ENCODE data around the gene SLAIN1. TPM values are rescaled to one million over a fixed set of nuclear protein-coding genes. Genes with fewer than 3 reads are reported as not detected.
"Not testable (repeated sequence)": the region's sequence is repeated elsewhere in the genome, so short reads cannot be mapped to it uniquely, and the experiment has no call there.

The SLAIN1 gene
- total RNA-seq (2022) (2.9 and 3.5 TPM in 2 replicates), Bru-seq, nascent RNA (percentile 46 among the genes with signal in this experiment), BruChase-seq, experiment 1, labeled RNA remaining after a 2-hour chase (percentile 44 among the genes with signal in this experiment), BruChase-seq, experiment 2, labeled RNA remaining after a 6-hour chase (percentile 32 among the genes with signal in this experiment)
- long read RNA-seq, transcript SLAIN1-206 (7 exons, 2,855 nt) = major isoform, 7 of 7 reads
- long read RNA-seq, partial matches to known transcripts = 0 of 7 reads
- long read RNA-seq, other reads (novel, unspliced or antisense) = 0 of 7 reads

- H3K4me3 ChIP-seq (ENCODE audit: low read depth, low read length) = peak within 1 kb of the TSS; percentile 78
- H3K4me1 Mint-ChIP-seq (ENCODE audit: low read depth, unreplicated experiment) = peaks cover 8% of the 10 kb centered on the region
- peaks cover 3% of the 10 kb centered on the region; the same call in 1 of the 2 replicates for H3K4me1 ChIP-seq
- H3K36me3 Mint-ChIP-seq (ENCODE audit: insufficient read depth, unreplicated experiment) = peaks cover 9% of the 10 kb centered on the region
- no peak for TF ChIP-seq CTCF (IDR thresholded peaks at IDR 0.05; ENCODE audit: insufficient read depth in 1 of 2, low read depth in 1 of 2, low read length in 1 of 2, severe bottlenecking in 1 of 2, unreplicated experiment in 1 of 2)
- ChIA-PET CTCF (no interaction called here), POLR2A (no interaction called here)
- no TSS peak for BruUV-seq (replicated peaks)
- H3K27me3 Mint-ChIP-seq (ENCODE audit: insufficient read depth, unreplicated experiment) = peaks cover 19% of the 10 kb centered on the region
- DNase-seq = peak; percentile 74 to 82
- H3K4me3 Mint-ChIP-seq (ENCODE audit: unreplicated experiment) = peak within 1 kb of the TSS; percentile 90
- no peaks in the 10 kb centered on the region for H3K9me3 Mint-ChIP-seq (ENCODE audit: unreplicated experiment)
- no peaks in the 10 kb centered on the region for H3K27me3 ChIP-seq (replicated peaks; ENCODE audit: control insufficient read depth, insufficient read depth, low read length)
- intact Hi-C loops (cut with micrococcal nuclease; ENCODE audit: unreplicated experiment) = no loop called here
- H3K9me3 ChIP-seq = peaks cover 4% of the 10 kb centered on the region; the same call in 1 of the 2 replicates
- no peak within 1 kb of the TSS for H3K27ac Mint-ChIP-seq (ENCODE audit: unreplicated experiment)
- no peaks in the 10 kb centered on the region for H3K36me3 ChIP-seq (ENCODE audit: control insufficient read depth, insufficient read depth, low read length)
These were observed at the start of gene SLAIN1 for GRCh38 chr13:77697217-77698103. Gene SLAIN1 (plus strand): TSS chr13:77697687. CDS start chr13:77697914, 227 bp downstream.

GRCh38 chr13:77650409-77650808 is 47.1 kb upstream of the SLAIN1 start:
- no peak overlapping the region for H3K4me3 ChIP-seq (ENCODE audit: low read depth, low read length)
- no peaks in the 10 kb centered on the region for H3K4me1 ChIP-seq
- H3K36me3 Mint-ChIP-seq (ENCODE audit: insufficient read depth, unreplicated experiment) = no peaks in the 10 kb centered on the region
- no peak overlapping the region for H3K27ac Mint-ChIP-seq (ENCODE audit: unreplicated experiment)
- no peaks in the 10 kb centered on the region for H3K27me3 ChIP-seq (replicated peaks; ENCODE audit: control insufficient read depth, insufficient read depth, low read length)
- intact Hi-C loops (cut with micrococcal nuclease; ENCODE audit: unreplicated experiment) = no loop called here
- no peak overlapping the region for H3K4me3 Mint-ChIP-seq (ENCODE audit: unreplicated experiment)
- no TSS peak for BruUV-seq (replicated peaks)
- peaks cover 12% of the 10 kb centered on the region for H3K9me3 Mint-ChIP-seq (ENCODE audit: unreplicated experiment)
- no peak for TF ChIP-seq CTCF (IDR thresholded peaks at IDR 0.05; ENCODE audit: insufficient read depth in 1 of 2, low read depth in 1 of 2, low read length in 1 of 2, severe bottlenecking in 1 of 2, unreplicated experiment in 1 of 2)
- CTCF ChIA-PET = no interaction called here
- no peak for DNase-seq
- 0 out of 2 replicates have a peak, but pooled peaks cover 6% of the 10 kb centered on the region for H3K9me3 ChIP-seq
- H3K36me3 ChIP-seq (ENCODE audit: control insufficient read depth, insufficient read depth, low read length) = no peaks in the 10 kb centered on the region
- H3K27me3 Mint-ChIP-seq (ENCODE audit: insufficient read depth, unreplicated experiment) = no peaks in the 10 kb centered on the region
- H3K4me1 Mint-ChIP-seq (ENCODE audit: low read depth, unreplicated experiment) = no peaks in the 10 kb centered on the region
- POLR2A ChIA-PET = no interaction called here

- H3K27ac Mint-ChIP-seq (ENCODE audit: unreplicated experiment) = no peak overlapping the region
- no TSS peak for BruUV-seq (replicated peaks)
These were observed 44.2 kb upstream of the SLAIN1 start for GRCh38 chr13:77653301-77653700.

GRCh38 chr13:77660016-77660415 is 37.5 kb upstream of the SLAIN1 start:
- intact Hi-C loops (cut with micrococcal nuclease; ENCODE audit: unreplicated experiment); H3K4me1 Mint-ChIP-seq (ENCODE audit: low read depth, unreplicated experiment); POLR2A ChIA-PET; DNase-seq; CTCF ChIA-PET; H3K4me3 ChIP-seq (ENCODE audit: low read depth, low read length); H3K27me3 Mint-ChIP-seq (ENCODE audit: insufficient read depth, unreplicated experiment); H3K9me3 Mint-ChIP-seq (ENCODE audit: unreplicated experiment); BruUV-seq (replicated peaks); H3K27me3 ChIP-seq (replicated peaks; ENCODE audit: control insufficient read depth, insufficient read depth, low read length); H3K4me3 Mint-ChIP-seq (ENCODE audit: unreplicated experiment); H3K9me3 ChIP-seq; H3K4me1 ChIP-seq; H3K36me3 Mint-ChIP-seq (ENCODE audit: insufficient read depth, unreplicated experiment); H3K36me3 ChIP-seq (ENCODE audit: control insufficient read depth, insufficient read depth, low read length); H3K27ac Mint-ChIP-seq (ENCODE audit: unreplicated experiment): not testable (repeated sequence)

More at GRCh38 chr13:77653301-77653700, 44.2 kb upstream of the SLAIN1 start:
- no peak for TF ChIP-seq CTCF (IDR thresholded peaks at IDR 0.05; ENCODE audit: insufficient read depth in 1 of 2, low read depth in 1 of 2, low read length in 1 of 2, severe bottlenecking in 1 of 2, unreplicated experiment in 1 of 2)
- no peaks in the 10 kb centered on the region for H3K27me3 ChIP-seq (replicated peaks; ENCODE audit: control insufficient read depth, insufficient read depth, low read length)
- POLR2A ChIA-PET = no interaction called here
- no peaks in the 10 kb centered on the region for H3K4me1 Mint-ChIP-seq (ENCODE audit: low read depth, unreplicated experiment)
- H3K9me3 ChIP-seq = peaks cover 6% of the 10 kb centered on the region; the same call in 1 of the 2 replicates
- peaks cover 12% of the 10 kb centered on the region for H3K9me3 Mint-ChIP-seq (ENCODE audit: unreplicated experiment)
- no peaks in the 10 kb centered on the region for H3K27me3 Mint-ChIP-seq (ENCODE audit: insufficient read depth, unreplicated experiment)
- intact Hi-C loops (cut with micrococcal nuclease; ENCODE audit: unreplicated experiment) = no loop called here
- no peaks in the 10 kb centered on the region for H3K36me3 ChIP-seq (ENCODE audit: control insufficient read depth, insufficient read depth, low read length)
- H3K4me1 ChIP-seq = no peaks in the 10 kb centered on the region
- H3K36me3 Mint-ChIP-seq (ENCODE audit: insufficient read depth, unreplicated experiment) = no peaks in the 10 kb centered on the region
- no peak overlapping the region for H3K4me3 Mint-ChIP-seq (ENCODE audit: unreplicated experiment)
- no peak overlapping the region for H3K4me3 ChIP-seq (ENCODE audit: low read depth, low read length)
- CTCF ChIA-PET = no interaction called here
- DNase-seq = no peak

Data from Caco-2 (cell line).